ENCODE results near the gene PACS1. TPM values are rescaled to one million over a fixed set of nuclear protein-coding genes. Genes with fewer than 3 reads are reported as not detected.

The PACS1 gene
- total RNA-seq, 1 experiment from 2014 or later = 41.1 TPM

- TF ChIP-seq FOSL1 (IDR thresholded peaks at IDR 0.05; ENCODE audit: low read depth) (no peak), RAD21 (IDR thresholded peaks at IDR 0.05; ENCODE audit: low read depth) (no peak), ZBTB33 (IDR thresholded peaks at IDR 0.05; ENCODE audit: extremely low read depth, insufficient replicate concordance, low read length) (no peak), ZFX (IDR thresholded peaks at IDR 0.05) (no peak), ATF3 (IDR thresholded peaks at IDR 0.05) (no peak), ZNF274 (IDR thresholded peaks at IDR 0.05; ENCODE audit: low read depth, low read length) (no peak), EGR1 (IDR thresholded peaks at IDR 0.05; ENCODE audit: low read depth) (no peak), MAX (IDR thresholded peaks at IDR 0.05) (no peak)
- ChIA-PET CTCF (no interaction called here), POLR2A (no interaction called here), RAD21 (ENCODE audit: low non-redundant PET in 1 of 2, low total read pairs in 2 of 2, uncharacterized antibody in 2 of 2, unreplicated experiment in 2 of 2) (no interaction called here)
- DNase-seq (ENCODE audit: low read depth, low spot score) = no peak
- Histone ChIP-seq H2AFZ (ENCODE audit: low read depth, low read length, poor library complexity, severe bottlenecking) (no peak overlapping the region), H3K4me3 (replicated peaks in 1 of 2; ENCODE audit: low read depth in 1 of 2, low read length in 2 of 2) (no peak overlapping the region), H3K79me2 (ENCODE audit: insufficient read depth, low read length) (peaks cover 19% of the 10 kb centered on the region), H3K9me2 (ENCODE audit: insufficient read depth) (no peaks in the 10 kb centered on the region), H3K27ac (ENCODE audit: low read depth, low read length) (no peak overlapping the region), H3K9me3 (ENCODE audit: control insufficient read depth in 1 of 2, insufficient read depth in 1 of 2, low read depth in 1 of 2, low read length in 2 of 2) (no peaks in the 10 kb centered on the region), H3K27me3 (ENCODE audit: insufficient read depth, low read length) (no peaks in the 10 kb centered on the region), H3K36me3 (ENCODE audit: control insufficient read depth in 1 of 2, insufficient read depth in 2 of 2, low read length in 2 of 2) (no peaks in the 10 kb centered on the region), H3K9ac (ENCODE audit: low read length) (no peak overlapping the region), H4K20me1 (ENCODE audit: insufficient read depth) (no peaks in the 10 kb centered on the region), H3K4me2 (ENCODE audit: low read length) (no peak overlapping the region), H3K4me1 (ENCODE audit: control insufficient read depth in 1 of 2, insufficient read depth in 2 of 2, low read length in 2 of 2) (peaks cover 38 to 44% of the 10 kb centered on the region in 2 experiments)
- intact Hi-C loops (cut with micrococcal nuclease) = no loop called here
- ATAC-seq = no peak
- no TSS peak for BruUV-seq (replicated peaks)
Measured at GRCh38 chr11:66116576-66117361, 46.7 kb downstream of the PACS1 start.

Data from HCT116 (cell line).